ENCODE data around the gene KREMEN1.

DNA sequence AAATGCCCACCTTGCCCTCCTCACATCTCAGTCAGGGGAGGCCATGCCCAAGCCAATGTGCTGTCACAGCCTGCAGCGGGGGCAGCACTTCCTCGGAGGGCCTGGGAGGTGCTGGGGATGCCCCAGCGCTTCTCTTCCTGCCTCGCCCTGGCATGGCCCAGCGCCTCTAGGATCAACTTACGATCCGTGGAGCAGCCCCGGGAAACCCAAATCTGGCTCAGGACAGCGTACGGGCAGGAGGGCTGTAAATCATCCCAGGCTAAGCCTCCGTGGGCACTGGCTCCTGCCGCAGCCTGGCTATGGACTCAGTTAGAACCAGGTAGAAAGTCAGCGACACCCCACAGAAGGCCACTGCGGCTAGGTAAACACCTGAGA is 71.9 kb downstream of the KREMEN1 start:
- TF ChIP-seq, protein P1, sequence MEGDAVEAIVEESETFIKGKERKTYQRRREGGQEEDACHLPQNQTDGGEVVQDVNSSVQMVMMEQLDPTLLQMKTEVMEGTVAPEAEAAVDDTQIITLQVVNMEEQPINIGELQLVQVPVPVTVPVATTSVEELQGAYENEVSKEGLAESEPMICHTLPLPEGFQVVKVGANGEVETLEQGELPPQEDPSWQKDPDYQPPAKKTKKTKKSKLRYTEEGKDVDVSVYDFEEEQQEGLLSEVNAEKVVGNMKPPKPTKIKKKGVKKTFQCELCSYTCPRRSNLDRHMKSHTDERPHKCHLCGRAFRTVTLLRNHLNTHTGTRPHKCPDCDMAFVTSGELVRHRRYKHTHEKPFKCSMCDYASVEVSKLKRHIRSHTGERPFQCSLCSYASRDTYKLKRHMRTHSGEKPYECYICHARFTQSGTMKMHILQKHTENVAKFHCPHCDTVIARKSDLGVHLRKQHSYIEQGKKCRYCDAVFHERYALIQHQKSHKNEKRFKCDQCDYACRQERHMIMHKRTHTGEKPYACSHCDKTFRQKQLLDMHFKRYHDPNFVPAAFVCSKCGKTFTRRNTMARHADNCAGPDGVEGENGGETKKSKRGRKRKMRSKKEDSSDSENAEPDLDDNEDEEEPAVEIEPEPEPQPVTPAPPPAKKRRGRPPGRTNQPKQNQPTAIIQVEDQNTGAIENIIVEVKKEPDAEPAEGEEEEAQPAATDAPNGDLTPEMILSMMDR (IDR thresholded peaks at IDR 0.05; ENCODE audit: poor library complexity): no peak
- no peak for TF ChIP-seq EZH2 (IDR thresholded peaks at IDR 0.05; ENCODE audit: borderline replicate concordance)
- TF ChIP-seq EZH2phosphoT487 (IDR thresholded peaks at IDR 0.05; ENCODE audit: low read depth, severe bottlenecking, unreplicated experiment): no peak
